Endodermal cell (in vitro differentiated cells): Measurements from ENCODE around the gene BICD2. TPM values are rescaled to one million over a fixed set of nuclear protein-coding genes. Genes with fewer than 3 reads are reported as not detected.
"Not testable (repeated sequence)": the region's sequence is repeated elsewhere in the genome, so short reads cannot be mapped to it uniquely, and the experiment has no call there.

ENCODE experiments used
- DNase-seq: peaks from one replicate; pipeline ENCODE4 v3.0.0-alpha.2; 2017
- H3K27ac ChIP-seq: 2 replicates; pipeline ENCODE4 v1.5.1; 2013; ENCODE audit warnings: mild to moderate bottlenecking, low read depth, low read length, moderate library complexity
- H3K27me3 ChIP-seq: 2 replicates; pipeline ENCODE4 v1.6.1; 2013; ENCODE audit warnings: mild to moderate bottlenecking, low read length, moderate library complexity; ENCODE audit not compliant: insufficient read depth, control insufficient read depth, poor library complexity, severe bottlenecking
- H3K36me3 ChIP-seq: 2 replicates; pipeline ENCODE4 v1.7.0; 2013; ENCODE audit warnings: mild to moderate bottlenecking, low read length, moderate library complexity; ENCODE audit not compliant: control insufficient read depth, insufficient read depth
- H3K4me1 ChIP-seq: one replicate; pipeline ENCODE4 v1.7.0; 2013; ENCODE audit warnings: low read length; ENCODE audit not compliant: control insufficient read depth, insufficient read depth
- H3K4me3 ChIP-seq: 2 replicates; pipeline ENCODE4 v1.5.1; 2013; ENCODE audit warnings: mild to moderate bottlenecking, low read length, moderate library complexity
- H3K9ac ChIP-seq: 2 replicates; pipeline ENCODE4 v1.6.1; 2013; ENCODE audit warnings: mild to moderate bottlenecking, low read length, moderate library complexity; ENCODE audit not compliant: poor library complexity, severe bottlenecking; ENCODE audit errors: extremely low read depth
- H3K9me3 ChIP-seq: 2 replicates; pipeline ENCODE4 v1.6.1; 2013; ENCODE audit warnings: mild to moderate bottlenecking, low read length, moderate library complexity; ENCODE audit not compliant: control insufficient read depth
- H3K27ac Mint-ChIP-seq: 2 replicates; pipeline ENCODE4 v1.8.0; 2020; ENCODE audit warnings: mixed read lengths
- H3K27me3 Mint-ChIP-seq: 2 replicates; pipeline ENCODE4 v1.8.0; 2021; ENCODE audit warnings: mild to moderate bottlenecking, mixed read lengths; ENCODE audit not compliant: insufficient read depth
- H3K36me3 Mint-ChIP-seq: 2 replicates; pipeline ENCODE4 v1.8.0; 2020; ENCODE audit warnings: low read depth, mixed read lengths
- H3K4me1 Mint-ChIP-seq: 2 replicates; pipeline ENCODE4 v1.8.0; 2020; ENCODE audit warnings: mixed read lengths
- H3K4me3 Mint-ChIP-seq: 2 replicates; pipeline ENCODE4 v1.8.0; 2020; ENCODE audit warnings: mild to moderate bottlenecking, moderate library complexity, mixed read lengths
- H3K9me3 Mint-ChIP-seq: 2 replicates; pipeline ENCODE4 v1.8.0; 2020; ENCODE audit warnings: mild to moderate bottlenecking, mixed read lengths
- CTCF ChIP-seq: fragments of 200-600 bp; sonication (generic); conservative IDR thresholded peaks from 2 replicates; pipeline ENCODE4 v1.5.0; 2021; ENCODE audit warnings: antibody characterized with exemption, mild to moderate bottlenecking
- WGBS, 2 experiments: methylation state at CpG; one replicate each; pipeline versions ENCODE4 v1.1.5 to v1.1.7; 2013; ENCODE audit warnings: missing lambda C conversion rate in 2 of 2, mixed read lengths in 1 of 2; ENCODE audit not compliant: insufficient coverage in 1 of 2, insufficient read length in 1 of 2; 5-methylcytosine and 5-hydroxymethylcytosine counted together
- total RNA-seq, 2 donors: library from RNA; stranded (reverse); fragmentation: NEBNext Ultra II Directional in 1 of 2; extraction: Animal tissue kit (Norgen Biotek cat#: 25700) in 1 of 2; gene quantifications; 2 replicates in 1 of 2; 3 replicates in 1 of 2; pipeline ENCODE4 v1.2.1, GENCODE V29; 2021

BICD2 gene
- total RNA-seq, 2 donors from 2014 or later, result 20.7 to 20.9 TPM

GRCh38 chr9:92798358-92798757 is 33.7 kb upstream of the BICD2 start:
- peaks cover 2% of the 10 kb centered on the region for H3K27me3 ChIP-seq
- WGBS, 2 experiments, result 94 to 97% methylated on average over 8 to 11 of the region's 11 CpGs
- no peak overlapping the region for H3K9ac ChIP-seq
- H3K36me3 ChIP-seq, result no peaks in the 10 kb centered on the region
- H3K27ac ChIP-seq, result no peak overlapping the region
- H3K4me3 ChIP-seq, result no peak overlapping the region
- no peaks in the 10 kb centered on the region for H3K9me3 ChIP-seq
- Mint-ChIP-seq H3K27ac (no peak overlapping the region), H3K4me3 (no peak overlapping the region), H3K9me3 (no peaks in the 10 kb centered on the region), H3K36me3 (no peaks in the 10 kb centered on the region), H3K4me1 (peaks cover 11% of the 10 kb centered on the region), H3K27me3 (peaks cover 19% of the 10 kb centered on the region)
- TF ChIP-seq CTCF, result no peak
- no peak for DNase-seq
- H3K4me1 ChIP-seq, result no peaks in the 10 kb centered on the region

- not testable (repeated sequence) for H3K9ac ChIP-seq, H3K36me3 Mint-ChIP-seq, H3K4me3 Mint-ChIP-seq, H3K4me3 ChIP-seq, H3K9me3 ChIP-seq, H3K4me1 Mint-ChIP-seq, H3K27ac Mint-ChIP-seq, H3K36me3 ChIP-seq, H3K4me1 ChIP-seq, H3K27ac ChIP-seq, H3K9me3 Mint-ChIP-seq, H3K27me3 ChIP-seq
- WGBS, 2 experiments, result 79 to 82% methylated on average over 5 to 9 of the region's 9 CpGs
- peaks cover 19% of the 10 kb centered on the region for H3K27me3 Mint-ChIP-seq
- DNase-seq, result peak; percentile 47
These were observed 31.7 kb upstream of the BICD2 start for GRCh38 chr9:92796337-92796804.

- no peaks in the 10 kb centered on the region for H3K9me3 Mint-ChIP-seq
- peaks cover 19% of the 10 kb centered on the region for H3K27me3 Mint-ChIP-seq
- peaks cover 7% of the 10 kb centered on the region for H3K4me1 Mint-ChIP-seq
- no peak overlapping the region for H3K4me3 Mint-ChIP-seq
- no peak overlapping the region for H3K9ac ChIP-seq
- H3K27ac Mint-ChIP-seq, result no peak overlapping the region
- no peaks in the 10 kb centered on the region for H3K4me1 ChIP-seq
- no peaks in the 10 kb centered on the region for H3K9me3 ChIP-seq
- H3K36me3 ChIP-seq, result no peaks in the 10 kb centered on the region
- WGBS, 2 experiments, result 85 to 88% methylated on average over 6 to 9 of the region's 9 CpGs
- DNase-seq, result peak; percentile 38
- H3K27me3 ChIP-seq, result peaks cover 12% of the 10 kb centered on the region
- no peaks in the 10 kb centered on the region for H3K36me3 Mint-ChIP-seq
- H3K4me3 ChIP-seq, result no peak overlapping the region
- no peak for TF ChIP-seq CTCF
- H3K27ac ChIP-seq, result no peak overlapping the region
These were observed 31.1 kb upstream of the BICD2 start for GRCh38 chr9:92795598-92796336.
